GM12878 (cell line): ENCODE data around the gene NELFB.

ENCODE experiments used
- CREB1 ChIP-seq: IDR thresholded peaks from 2 replicates; pipeline ENCODE4 v1.6.1; 2012; ENCODE audit warnings: low read depth, mild to moderate bottlenecking, inconsistent platforms
- IKZF2 ChIP-seq, 2 experiments: fragments of 450-650 bp; IDR thresholded peaks; 2 replicates each; pipeline ENCODE4 v1.6.1; 2017; ENCODE audit warnings: mild to moderate bottlenecking in 2 of 2, moderate library complexity in 2 of 2
- JUND ChIP-seq: IDR thresholded peaks from 2 replicates; pipeline ENCODE4 v1.6.1; 2012; ENCODE audit warnings: low read depth, mild to moderate bottlenecking, low read length, improper control_type of control experiment, moderate library complexity
- POLR2A ChIP-seq: IDR thresholded peaks from 2 replicates; pipeline ENCODE4 v1.6.1; 2011; ENCODE audit warnings: low read depth, mild to moderate bottlenecking, low read length
- TF ChIP-seq, protein P1 (sequence below), 3 experiments: IDR thresholded peaks in 2 of 3; conservative IDR thresholded peaks in 1 of 3; 2 replicates each; pipeline ENCODE4 v1.5.1; 2011; ENCODE audit warnings: low read depth in 3 of 3, low read length in 3 of 3, mild to moderate bottlenecking in 3 of 3, control low read depth in 2 of 3, moderate library complexity in 2 of 3, inconsistent platforms in 1 of 3, mixed read lengths in 1 of 3; ENCODE audit not compliant: control insufficient read depth in 2 of 3, insufficient read depth in 1 of 3; ENCODE audit errors: extremely low read depth in 1 of 3
- TF ChIP-seq, protein P2 (sequence below): fragments of 150-350 bp; IDR thresholded peaks from 2 replicates; pipeline ENCODE4 v1.6.1; 2016; ENCODE audit warnings: low read depth, low read length
- TF ChIP-seq, protein P3 (sequence below): IDR thresholded peaks from 2 replicates; pipeline ENCODE4 v1.6.1; 2012; ENCODE audit warnings: low read length, inconsistent platforms

DNA sequence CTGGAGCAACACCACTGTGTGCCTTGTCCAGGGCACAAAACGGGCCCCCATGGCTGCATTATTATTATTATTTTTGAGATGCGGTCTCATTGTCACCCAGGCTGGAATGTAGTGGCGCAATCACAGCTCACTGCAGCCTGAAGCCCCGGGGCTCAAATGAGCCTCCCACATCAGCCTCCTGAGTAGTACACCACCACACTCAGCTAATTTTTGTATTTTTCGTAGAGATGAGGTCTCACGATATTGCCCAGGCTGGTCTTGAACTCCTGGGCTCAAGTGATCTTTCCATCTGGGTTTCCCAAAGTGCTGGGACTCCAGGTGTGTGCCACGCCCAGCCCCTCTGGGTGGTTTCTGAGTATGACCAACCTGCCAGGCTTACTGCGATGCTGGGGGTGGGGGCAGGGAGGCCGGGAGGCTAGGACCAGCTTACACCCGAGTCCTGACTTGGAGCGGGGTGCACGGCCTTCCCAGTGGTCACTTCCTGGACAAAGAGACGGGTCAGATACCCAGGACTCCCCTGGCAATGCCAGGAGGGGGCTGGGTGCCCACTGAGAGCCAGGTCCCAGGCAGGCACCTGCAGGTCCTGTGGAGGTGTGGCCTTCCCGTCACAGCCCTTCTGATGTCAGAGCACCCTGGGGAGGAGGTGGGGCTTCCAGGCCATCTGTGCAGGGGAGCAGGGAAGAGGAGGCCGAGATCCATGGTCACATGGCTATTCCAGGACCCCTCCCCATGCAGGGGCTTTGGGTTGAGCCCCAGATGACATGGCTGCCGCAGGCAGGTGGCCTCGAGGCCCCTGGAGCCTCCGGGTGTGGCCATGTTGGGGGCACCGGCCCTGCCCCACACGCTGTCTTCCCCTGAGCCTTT, 55.3 kb downstream of the NELFB start:
- no peak for TF ChIP-seq IKZF2 (IDR thresholded peaks at IDR 0.05)
- TF ChIP-seq CREB1, result no peak
- TF ChIP-seq POLR2A, result no peak
- TF ChIP-seq, protein P1, sequence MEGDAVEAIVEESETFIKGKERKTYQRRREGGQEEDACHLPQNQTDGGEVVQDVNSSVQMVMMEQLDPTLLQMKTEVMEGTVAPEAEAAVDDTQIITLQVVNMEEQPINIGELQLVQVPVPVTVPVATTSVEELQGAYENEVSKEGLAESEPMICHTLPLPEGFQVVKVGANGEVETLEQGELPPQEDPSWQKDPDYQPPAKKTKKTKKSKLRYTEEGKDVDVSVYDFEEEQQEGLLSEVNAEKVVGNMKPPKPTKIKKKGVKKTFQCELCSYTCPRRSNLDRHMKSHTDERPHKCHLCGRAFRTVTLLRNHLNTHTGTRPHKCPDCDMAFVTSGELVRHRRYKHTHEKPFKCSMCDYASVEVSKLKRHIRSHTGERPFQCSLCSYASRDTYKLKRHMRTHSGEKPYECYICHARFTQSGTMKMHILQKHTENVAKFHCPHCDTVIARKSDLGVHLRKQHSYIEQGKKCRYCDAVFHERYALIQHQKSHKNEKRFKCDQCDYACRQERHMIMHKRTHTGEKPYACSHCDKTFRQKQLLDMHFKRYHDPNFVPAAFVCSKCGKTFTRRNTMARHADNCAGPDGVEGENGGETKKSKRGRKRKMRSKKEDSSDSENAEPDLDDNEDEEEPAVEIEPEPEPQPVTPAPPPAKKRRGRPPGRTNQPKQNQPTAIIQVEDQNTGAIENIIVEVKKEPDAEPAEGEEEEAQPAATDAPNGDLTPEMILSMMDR (IDR thresholded peaks at IDR 0.05 in 2 of 3, conservative IDR thresholded peaks at IDR 0.05 in 1 of 3; ENCODE audit: control insufficient read depth in 2 of 3, extremely low read depth in 1 of 3, insufficient read depth in 1 of 3, low read depth in 3 of 3, low read length in 3 of 3), result no peak
- TF ChIP-seq, protein P2, sequence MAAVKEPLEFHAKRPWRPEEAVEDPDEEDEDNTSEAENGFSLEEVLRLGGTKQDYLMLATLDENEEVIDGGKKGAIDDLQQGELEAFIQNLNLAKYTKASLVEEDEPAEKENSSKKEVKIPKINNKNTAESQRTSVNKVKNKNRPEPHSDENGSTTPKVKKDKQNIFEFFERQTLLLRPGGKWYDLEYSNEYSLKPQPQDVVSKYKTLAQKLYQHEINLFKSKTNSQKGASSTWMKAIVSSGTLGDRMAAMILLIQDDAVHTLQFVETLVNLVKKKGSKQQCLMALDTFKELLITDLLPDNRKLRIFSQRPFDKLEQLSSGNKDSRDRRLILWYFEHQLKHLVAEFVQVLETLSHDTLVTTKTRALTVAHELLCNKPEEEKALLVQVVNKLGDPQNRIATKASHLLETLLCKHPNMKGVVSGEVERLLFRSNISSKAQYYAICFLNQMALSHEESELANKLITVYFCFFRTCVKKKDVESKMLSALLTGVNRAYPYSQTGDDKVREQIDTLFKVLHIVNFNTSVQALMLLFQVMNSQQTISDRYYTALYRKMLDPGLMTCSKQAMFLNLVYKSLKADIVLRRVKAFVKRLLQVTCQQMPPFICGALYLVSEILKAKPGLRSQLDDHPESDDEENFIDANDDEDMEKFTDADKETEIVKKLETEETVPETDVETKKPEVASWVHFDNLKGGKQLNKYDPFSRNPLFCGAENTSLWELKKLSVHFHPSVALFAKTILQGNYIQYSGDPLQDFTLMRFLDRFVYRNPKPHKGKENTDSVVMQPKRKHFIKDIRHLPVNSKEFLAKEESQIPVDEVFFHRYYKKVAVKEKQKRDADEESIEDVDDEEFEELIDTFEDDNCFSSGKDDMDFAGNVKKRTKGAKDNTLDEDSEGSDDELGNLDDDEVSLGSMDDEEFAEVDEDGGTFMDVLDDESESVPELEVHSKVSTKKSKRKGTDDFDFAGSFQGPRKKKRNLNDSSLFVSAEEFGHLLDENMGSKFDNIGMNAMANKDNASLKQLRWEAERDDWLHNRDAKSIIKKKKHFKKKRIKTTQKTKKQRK, result no peak
- TF ChIP-seq, protein P3, sequence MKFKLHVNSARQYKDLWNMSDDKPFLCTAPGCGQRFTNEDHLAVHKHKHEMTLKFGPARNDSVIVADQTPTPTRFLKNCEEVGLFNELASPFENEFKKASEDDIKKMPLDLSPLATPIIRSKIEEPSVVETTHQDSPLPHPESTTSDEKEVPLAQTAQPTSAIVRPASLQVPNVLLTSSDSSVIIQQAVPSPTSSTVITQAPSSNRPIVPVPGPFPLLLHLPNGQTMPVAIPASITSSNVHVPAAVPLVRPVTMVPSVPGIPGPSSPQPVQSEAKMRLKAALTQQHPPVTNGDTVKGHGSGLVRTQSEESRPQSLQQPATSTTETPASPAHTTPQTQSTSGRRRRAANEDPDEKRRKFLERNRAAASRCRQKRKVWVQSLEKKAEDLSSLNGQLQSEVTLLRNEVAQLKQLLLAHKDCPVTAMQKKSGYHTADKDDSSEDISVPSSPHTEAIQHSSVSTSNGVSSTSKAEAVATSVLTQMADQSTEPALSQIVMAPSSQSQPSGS, result no peak
- no peak for TF ChIP-seq JUND
